Liver (tissue), 3 donors: ENCODE data around the gene SPAG16.

Source experiments
- EGR1 ChIP-seq, 2 donors: IDR thresholded peaks; 2 replicates each; pipeline ENCODE4 v1.6.1; 2016 to 2018; ENCODE audit warnings: antibody characterized with exemption in 2 of 2, low read depth in 2 of 2
- GABPA ChIP-seq, 2 donors: IDR thresholded peaks in 1 of 2; conservative IDR thresholded peaks in 1 of 2; 2 replicates each; pipeline ENCODE4 v1.6.1; 2016; ENCODE audit warnings: antibody characterized with exemption in 2 of 2, mild to moderate bottlenecking in 1 of 2, moderate library complexity in 1 of 2
- HNF4A ChIP-seq, 2 donors: conservative IDR thresholded peaks; 2 replicates each; pipeline ENCODE4 v1.6.1; 2016; ENCODE audit warnings: antibody characterized with exemption in 2 of 2, mild to moderate bottlenecking in 2 of 2
- JUND ChIP-seq, 2 donors: IDR thresholded peaks; 2 replicates each; pipeline ENCODE4 v1.6.1; 2016; ENCODE audit warnings: antibody characterized with exemption in 2 of 2
- NR2F2 ChIP-seq: IDR thresholded peaks from 2 replicates; pipeline ENCODE4 v1.6.1; 2016; ENCODE audit warnings: antibody characterized with exemption
- RAD21 ChIP-seq, 2 donors: IDR thresholded peaks; 2 replicates each; pipeline ENCODE4 v1.6.1; 2016; ENCODE audit warnings: antibody characterized with exemption in 2 of 2, mild to moderate bottlenecking in 2 of 2
- RXRA ChIP-seq, 2 donors: IDR thresholded peaks; 2 replicates each; pipeline ENCODE4 v1.6.1; 2017 to 2018; ENCODE audit warnings: antibody characterized with exemption in 2 of 2, mild to moderate bottlenecking in 1 of 2
- SP1 ChIP-seq: IDR thresholded peaks from 2 replicates; pipeline ENCODE4 v1.6.1; 2018; ENCODE audit warnings: antibody characterized with exemption, mild to moderate bottlenecking
- TAF1 ChIP-seq: conservative IDR thresholded peaks from 2 replicates; pipeline ENCODE4 v1.6.1; 2016; ENCODE audit warnings: antibody characterized with exemption, mild to moderate bottlenecking
- YY1 ChIP-seq: IDR thresholded peaks from 2 replicates; pipeline ENCODE4 v1.6.1; 2016; ENCODE audit warnings: antibody characterized with exemption, mild to moderate bottlenecking
- TF ChIP-seq, protein P1 (sequence below): fragments of 150-350 bp; IDR thresholded peaks from 2 replicates; pipeline ENCODE4 v1.5.1; 2017; ENCODE audit warnings: improper control_type of control experiment, low read depth, low read length; ENCODE audit not compliant: missing input control
- TF ChIP-seq, protein P2 (sequence below): IDR thresholded peaks from 2 replicates; pipeline ENCODE4 v1.6.1; 2016; ENCODE audit warnings: antibody characterized with exemption
- TF ChIP-seq, protein P3 (sequence below): IDR thresholded peaks from 2 replicates; pipeline ENCODE4 v1.6.1; 2016; ENCODE audit warnings: antibody characterized with exemption, mild to moderate bottlenecking
- TF ChIP-seq, protein P4 (sequence below): IDR thresholded peaks from 2 replicates; pipeline ENCODE4 v1.6.1; 2016; ENCODE audit warnings: antibody characterized with exemption
- donor health status: healthy.
- donor health status: healthy.

DNA sequence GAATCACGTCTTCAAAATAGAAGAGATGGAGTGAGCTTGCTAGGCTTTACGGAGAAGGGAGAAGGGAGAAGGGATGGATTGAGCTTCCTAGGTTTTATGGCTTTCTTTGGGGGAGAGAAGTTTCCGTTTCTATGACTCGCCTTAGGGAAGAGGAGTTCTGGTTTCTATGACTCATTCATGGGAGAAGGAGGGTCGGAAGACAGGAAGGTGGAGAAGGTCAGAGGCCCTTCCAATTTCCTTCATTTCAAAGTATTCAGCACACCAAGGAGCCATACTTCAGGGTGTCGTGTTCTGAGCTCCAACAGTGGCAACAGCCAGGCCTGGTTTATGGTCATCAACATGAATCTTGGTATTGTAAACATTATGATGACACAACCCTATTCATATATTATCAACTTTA, 841.9 kb downstream of the SPAG16 start:
- TF ChIP-seq TAF1 (no peak), RAD21 (IDR thresholded peaks at IDR 0.05) (no peak), RXRA (IDR thresholded peaks at IDR 0.05) (no peak), EGR1 (IDR thresholded peaks at IDR 0.05; ENCODE audit: low read depth in 2 of 2) (no peak), YY1 (no peak), HNF4A (conservative IDR thresholded peaks at IDR 0.05) (no peak), JUND (IDR thresholded peaks at IDR 0.05) (no peak), SP1 (no peak), NR2F2 (no peak), GABPA (IDR thresholded peaks at IDR 0.05 in 1 of 2, conservative IDR thresholded peaks at IDR 0.05 in 1 of 2) (no peak)
- TF ChIP-seq, protein P1, sequence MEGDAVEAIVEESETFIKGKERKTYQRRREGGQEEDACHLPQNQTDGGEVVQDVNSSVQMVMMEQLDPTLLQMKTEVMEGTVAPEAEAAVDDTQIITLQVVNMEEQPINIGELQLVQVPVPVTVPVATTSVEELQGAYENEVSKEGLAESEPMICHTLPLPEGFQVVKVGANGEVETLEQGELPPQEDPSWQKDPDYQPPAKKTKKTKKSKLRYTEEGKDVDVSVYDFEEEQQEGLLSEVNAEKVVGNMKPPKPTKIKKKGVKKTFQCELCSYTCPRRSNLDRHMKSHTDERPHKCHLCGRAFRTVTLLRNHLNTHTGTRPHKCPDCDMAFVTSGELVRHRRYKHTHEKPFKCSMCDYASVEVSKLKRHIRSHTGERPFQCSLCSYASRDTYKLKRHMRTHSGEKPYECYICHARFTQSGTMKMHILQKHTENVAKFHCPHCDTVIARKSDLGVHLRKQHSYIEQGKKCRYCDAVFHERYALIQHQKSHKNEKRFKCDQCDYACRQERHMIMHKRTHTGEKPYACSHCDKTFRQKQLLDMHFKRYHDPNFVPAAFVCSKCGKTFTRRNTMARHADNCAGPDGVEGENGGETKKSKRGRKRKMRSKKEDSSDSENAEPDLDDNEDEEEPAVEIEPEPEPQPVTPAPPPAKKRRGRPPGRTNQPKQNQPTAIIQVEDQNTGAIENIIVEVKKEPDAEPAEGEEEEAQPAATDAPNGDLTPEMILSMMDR, result no peak
- TF ChIP-seq, protein P2, sequence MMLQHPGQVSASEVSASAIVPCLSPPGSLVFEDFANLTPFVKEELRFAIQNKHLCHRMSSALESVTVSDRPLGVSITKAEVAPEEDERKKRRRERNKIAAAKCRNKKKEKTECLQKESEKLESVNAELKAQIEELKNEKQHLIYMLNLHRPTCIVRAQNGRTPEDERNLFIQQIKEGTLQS, result no peak
- TF ChIP-seq, protein P3, sequence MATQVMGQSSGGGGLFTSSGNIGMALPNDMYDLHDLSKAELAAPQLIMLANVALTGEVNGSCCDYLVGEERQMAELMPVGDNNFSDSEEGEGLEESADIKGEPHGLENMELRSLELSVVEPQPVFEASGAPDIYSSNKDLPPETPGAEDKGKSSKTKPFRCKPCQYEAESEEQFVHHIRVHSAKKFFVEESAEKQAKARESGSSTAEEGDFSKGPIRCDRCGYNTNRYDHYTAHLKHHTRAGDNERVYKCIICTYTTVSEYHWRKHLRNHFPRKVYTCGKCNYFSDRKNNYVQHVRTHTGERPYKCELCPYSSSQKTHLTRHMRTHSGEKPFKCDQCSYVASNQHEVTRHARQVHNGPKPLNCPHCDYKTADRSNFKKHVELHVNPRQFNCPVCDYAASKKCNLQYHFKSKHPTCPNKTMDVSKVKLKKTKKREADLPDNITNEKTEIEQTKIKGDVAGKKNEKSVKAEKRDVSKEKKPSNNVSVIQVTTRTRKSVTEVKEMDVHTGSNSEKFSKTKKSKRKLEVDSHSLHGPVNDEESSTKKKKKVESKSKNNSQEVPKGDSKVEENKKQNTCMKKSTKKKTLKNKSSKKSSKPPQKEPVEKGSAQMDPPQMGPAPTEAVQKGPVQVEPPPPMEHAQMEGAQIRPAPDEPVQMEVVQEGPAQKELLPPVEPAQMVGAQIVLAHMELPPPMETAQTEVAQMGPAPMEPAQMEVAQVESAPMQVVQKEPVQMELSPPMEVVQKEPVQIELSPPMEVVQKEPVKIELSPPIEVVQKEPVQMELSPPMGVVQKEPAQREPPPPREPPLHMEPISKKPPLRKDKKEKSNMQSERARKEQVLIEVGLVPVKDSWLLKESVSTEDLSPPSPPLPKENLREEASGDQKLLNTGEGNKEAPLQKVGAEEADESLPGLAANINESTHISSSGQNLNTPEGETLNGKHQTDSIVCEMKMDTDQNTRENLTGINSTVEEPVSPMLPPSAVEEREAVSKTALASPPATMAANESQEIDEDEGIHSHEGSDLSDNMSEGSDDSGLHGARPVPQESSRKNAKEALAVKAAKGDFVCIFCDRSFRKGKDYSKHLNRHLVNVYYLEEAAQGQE, result no peak
- TF ChIP-seq, protein P4, sequence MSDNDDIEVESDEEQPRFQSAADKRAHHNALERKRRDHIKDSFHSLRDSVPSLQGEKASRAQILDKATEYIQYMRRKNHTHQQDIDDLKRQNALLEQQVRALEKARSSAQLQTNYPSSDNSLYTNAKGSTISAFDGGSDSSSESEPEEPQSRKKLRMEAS, result no peak
